GM18526 (cell line): ENCODE measurements around the gene ITK.

ENCODE experiments used
- POLR2A ChIP-seq: IDR thresholded peaks from 3 replicates; pipeline ENCODE4 v1.6.1; 2011; ENCODE audit not compliant: insufficient read length; ENCODE audit errors: extremely low read depth

Gene ITK

GRCh38 chr5:157248821-157249470, 68.3 kb downstream of the ITK start:
- no peak for TF ChIP-seq POLR2A

- no peak for TF ChIP-seq POLR2A
Measured at GRCh38 chr5:157252711-157253465, 72.2 kb downstream of the ITK start.

- TF ChIP-seq POLR2A, result no peak
Measured at GRCh38 chr5:157253547-157253946, 72.9 kb downstream of the ITK start.

GRCh38 chr5:157258450-157258849, 77.8 kb downstream of the ITK start:
- TF ChIP-seq POLR2A, result no peak

- TF ChIP-seq POLR2A, result no peak
Measured at GRCh38 chr5:157259699-157260098, 79.1 kb downstream of the ITK start.

- TF ChIP-seq POLR2A, result no peak
Measured at GRCh38 chr5:157263496-157264090, 83.0 kb downstream of the ITK start.

GRCh38 chr5:157265714-157266285, 85.2 kb downstream of the ITK start, which contains the start of gene CYFIP2:
CYFIP2 (plus strand) TSS chr5:157266123; CDS start chr5:157285362, 19,239 bp downstream.
- TF ChIP-seq POLR2A, result peak; percentile 67

- TF ChIP-seq POLR2A, result no peak
Measured at GRCh38 chr5:157266286-157267007, 85.8 kb downstream of the ITK start.

- no peak for TF ChIP-seq POLR2A
Measured at GRCh38 chr5:157267025-157267424, 86.4 kb downstream of the ITK start.

GRCh38 chr5:157267761-157268480, 87.3 kb downstream of the ITK start:
- TF ChIP-seq POLR2A, result no peak

GRCh38 chr5:157269165-157269671, 88.6 kb downstream of the ITK start:
- TF ChIP-seq POLR2A, result no peak

- TF ChIP-seq POLR2A, result no peak
Measured at GRCh38 chr5:157269761-157270272, 89.2 kb downstream of the ITK start.

- no peak for TF ChIP-seq POLR2A
Measured at GRCh38 chr5:157270771-157271170, 90.1 kb downstream of the ITK start.

GRCh38 chr5:157271740-157272271, 91.2 kb downstream of the ITK start:
- peak; percentile 63 for TF ChIP-seq POLR2A
